GM18517 (cell line): Measurements from ENCODE around the gene BMP2K.

Experiments
- ATAC-seq: cut with Tn5 transposase; IDR thresholded peaks from one replicate; pipeline ENCODE4 v1.9.1; 2021; ENCODE audit warnings: mild to moderate bottlenecking, moderate library complexity; ENCODE audit not compliant: unreplicated experiment

The BMP2K gene

DNA sequence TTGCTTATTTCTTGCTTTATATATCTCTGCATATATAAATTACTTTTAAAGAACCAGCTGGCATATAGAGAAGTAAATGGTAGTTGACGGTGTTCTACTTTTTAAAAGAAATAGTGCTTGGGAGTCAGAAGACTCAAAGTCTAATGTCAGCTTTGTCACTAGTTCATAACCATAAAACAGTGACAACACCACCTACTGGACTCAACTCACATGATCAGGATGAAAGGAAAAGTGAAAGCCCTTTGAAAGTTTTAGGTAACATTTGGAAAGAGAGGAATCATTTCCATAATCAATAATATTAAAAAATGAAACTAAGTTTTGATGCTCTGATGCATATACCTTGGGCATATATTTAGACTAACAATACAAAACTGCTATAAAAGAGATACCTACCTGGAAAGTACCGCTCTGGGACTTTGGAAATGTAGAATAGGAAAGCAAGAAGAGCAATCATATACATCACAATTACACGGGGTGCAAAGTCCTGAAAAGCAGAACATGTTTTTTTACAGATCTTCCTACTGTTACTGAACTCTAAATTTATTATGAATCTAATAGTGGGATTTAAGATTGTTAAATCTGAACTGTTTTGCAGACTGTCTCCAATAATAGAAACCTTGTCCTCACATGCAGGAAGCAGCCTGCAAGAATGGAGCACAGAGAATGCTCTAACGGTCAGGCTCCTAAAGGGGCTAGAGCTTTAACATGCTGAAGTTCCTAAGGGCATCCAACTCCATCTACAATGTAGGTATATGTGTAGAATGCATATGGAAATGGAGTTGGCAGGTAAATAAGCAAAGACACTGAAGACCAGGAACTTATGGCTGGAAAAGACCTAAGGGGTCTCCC, 147.5 kb downstream of the BMP2K start:
- no peak for ATAC-seq

DNA sequence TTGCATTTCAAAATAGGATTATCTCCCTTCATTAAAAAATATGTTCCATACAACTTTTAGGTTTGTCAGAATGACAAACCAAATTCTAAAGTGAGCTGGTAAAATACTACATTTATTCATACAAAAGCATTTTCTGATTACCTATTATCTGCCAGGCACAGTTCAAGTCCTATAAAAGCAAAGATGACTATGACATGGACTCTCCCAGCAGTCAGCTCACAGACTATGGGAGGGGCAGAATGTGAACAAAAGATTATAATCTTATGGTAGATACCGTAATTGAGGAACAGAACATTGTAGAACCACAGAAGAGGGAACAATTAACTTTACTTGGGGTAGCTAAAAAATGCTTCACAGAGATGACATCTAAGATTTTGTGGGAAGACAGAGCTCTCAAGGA, 150.7 kb downstream of the BMP2K start:
- ATAC-seq = no peak

DNA sequence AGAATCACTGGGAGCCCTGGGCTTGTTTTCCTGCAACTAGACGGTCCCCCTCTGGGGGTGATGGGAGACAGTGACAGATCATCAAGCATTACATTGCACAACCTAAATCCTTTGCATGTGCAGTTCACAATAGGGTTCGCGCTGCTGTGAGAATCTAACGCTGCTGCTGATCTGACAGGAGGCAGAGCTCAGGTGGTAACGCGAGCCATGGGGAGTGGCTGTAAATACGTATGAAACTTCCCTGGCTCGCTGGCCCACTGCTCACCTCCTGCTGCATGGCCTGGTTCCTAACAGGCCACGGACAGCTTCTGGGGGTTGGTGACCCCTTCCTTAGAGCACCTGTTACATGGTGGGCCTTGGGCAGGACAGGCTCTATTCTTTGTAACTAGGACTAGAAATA, 152.7 kb downstream of the BMP2K start:
- ATAC-seq = no peak

DNA sequence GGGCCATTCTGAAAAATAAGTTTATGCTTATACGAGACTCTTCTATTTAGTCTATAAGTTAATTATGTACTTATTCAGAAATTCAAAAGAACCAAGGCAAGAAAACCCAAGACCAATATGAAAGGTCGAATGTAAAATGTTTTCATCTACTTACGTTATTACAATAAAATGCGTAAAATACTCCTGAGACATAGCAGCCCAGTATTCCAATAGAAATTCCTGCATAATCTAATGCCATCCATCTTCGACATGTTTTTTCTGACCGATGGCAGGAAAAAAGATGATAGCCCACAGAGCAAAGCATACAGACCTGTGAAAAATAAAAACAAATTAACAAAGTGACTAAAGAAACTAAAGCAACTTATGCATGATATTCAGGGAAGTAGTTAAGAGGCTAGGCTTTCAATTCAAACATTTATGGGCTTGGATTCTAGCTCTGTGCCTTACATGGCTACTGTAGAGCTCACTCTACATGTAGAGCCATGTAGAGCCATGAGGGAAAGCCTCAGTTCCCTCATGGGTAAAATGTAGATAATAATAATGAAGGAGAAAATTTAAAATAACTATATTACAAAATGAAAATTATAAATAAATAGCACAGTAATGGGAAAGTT, 154.0 kb downstream of the BMP2K start:
- ATAC-seq = no peak

DNA sequence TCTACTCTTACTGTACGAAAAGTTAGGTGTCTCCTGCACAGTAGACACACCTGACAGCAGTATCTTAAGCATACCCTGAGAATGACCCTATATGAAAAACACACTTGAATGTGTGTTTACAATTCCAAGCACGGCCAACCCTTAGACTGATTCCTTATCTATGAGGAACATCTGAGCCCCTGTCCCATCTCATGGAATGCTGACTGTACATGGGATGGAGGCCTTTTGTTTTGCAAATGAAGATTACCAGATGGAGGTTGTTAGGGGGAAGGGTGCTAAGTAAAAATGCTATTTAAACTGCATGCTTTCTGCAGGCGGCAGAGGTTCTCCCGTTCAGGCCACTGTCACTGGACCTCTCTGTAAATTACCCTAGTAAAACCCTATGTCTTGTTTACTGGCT, 160.8 kb downstream of the BMP2K start:
- ATAC-seq = no peak

DNA sequence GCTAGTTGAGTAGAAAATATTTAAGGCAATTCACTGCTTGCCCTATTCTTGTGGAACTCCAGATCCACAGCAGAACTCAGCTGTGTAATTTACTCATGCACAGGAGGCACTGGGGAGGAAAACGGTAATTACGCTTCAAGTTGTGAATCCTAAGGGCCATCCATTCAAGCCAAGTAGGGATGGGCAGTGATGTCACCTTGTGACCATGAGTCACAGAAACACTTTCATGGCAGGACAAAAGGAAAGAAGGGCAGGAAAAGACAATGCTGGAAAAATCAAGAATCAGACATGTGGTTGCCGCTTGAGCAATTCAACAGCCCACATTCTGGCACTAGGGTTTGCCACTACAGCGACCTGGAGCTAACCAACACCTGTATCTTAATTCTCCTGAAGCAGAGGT, 161.7 kb downstream of the BMP2K start:
- ATAC-seq = no peak

DNA sequence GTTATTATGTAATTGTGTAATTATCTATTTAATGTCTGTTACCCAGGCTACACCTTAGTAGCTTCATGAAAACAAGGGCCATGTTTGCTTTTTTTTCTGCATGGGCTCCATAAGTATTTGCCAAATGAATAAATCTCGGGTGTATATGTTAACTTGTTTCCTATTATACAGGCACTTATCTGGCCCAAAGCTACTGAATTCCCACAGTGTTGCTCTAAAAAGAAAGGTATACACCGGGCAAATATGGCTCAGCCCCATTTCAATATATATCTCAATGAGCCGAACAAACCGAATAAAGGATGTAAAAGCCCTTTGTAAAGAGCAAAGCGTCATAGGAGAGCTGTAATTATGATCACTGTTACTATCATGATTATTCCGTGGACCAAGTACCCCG, 162.3 kb downstream of the BMP2K start:
- ATAC-seq = no peak

DNA sequence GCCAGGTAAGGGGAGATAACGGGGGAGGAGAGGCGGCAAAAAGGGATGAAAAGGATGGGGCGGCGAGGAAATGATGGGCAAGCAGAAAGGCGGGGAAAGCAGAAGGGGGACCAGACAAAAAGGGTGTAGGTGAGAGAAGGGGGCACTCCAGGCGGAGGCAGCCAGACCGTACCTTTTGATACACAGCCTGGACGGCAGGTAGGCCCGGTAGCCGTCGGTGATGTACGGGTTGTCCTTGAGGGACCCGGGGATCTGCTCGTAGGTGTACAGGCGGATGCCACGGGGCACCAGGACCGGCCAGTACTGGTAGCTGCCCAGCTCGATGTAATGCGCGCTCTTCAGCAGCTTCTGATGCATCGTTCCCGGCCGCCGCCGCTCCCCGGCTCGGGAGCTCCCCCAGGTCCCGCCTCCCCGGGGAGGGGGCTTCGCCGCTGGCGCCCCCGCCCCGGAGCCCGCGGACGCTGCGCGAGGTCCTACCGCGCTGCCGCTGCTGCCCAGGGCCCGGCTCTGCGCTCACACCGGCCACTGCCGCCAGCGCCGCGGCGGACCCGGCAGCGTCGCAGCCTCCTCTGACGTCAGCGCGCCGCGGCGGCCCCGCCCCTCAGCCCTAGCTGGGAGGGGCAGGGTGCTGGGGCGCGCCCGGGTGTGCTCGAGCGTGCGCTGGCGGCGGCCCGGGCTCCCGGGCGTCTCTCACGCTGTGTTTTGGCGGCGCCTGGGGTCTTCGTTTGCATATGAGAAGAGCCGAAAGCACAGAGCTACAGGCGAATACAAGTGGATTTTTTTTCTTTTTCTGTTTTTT, 162.9 kb downstream of the BMP2K start, which contains the start of gene PAQR3:
PAQR3 (minus strand) TSS at position 571 of the 799 bp plus-strand sequence; CDS start at position 357, 214 bp downstream.
- peak; percentile 88 for ATAC-seq

DNA sequence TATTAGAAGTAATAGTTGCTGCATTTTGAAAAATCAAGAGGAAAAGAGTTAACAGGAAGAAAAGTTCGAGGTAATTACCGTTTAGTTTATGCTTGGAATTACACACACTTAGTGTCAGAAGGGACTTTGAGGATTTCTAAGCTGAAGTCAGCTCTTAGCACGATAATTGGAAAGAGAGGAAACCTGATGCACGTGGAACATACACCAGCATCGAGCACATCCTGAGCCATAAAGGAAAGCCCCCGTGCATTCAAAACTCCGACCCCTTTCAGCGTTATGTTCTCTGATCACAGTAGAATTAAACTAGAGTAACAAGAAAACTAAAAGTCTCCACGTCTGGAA, 163.5 kb downstream of the BMP2K start:
- peak; percentile 20 for ATAC-seq

DNA sequence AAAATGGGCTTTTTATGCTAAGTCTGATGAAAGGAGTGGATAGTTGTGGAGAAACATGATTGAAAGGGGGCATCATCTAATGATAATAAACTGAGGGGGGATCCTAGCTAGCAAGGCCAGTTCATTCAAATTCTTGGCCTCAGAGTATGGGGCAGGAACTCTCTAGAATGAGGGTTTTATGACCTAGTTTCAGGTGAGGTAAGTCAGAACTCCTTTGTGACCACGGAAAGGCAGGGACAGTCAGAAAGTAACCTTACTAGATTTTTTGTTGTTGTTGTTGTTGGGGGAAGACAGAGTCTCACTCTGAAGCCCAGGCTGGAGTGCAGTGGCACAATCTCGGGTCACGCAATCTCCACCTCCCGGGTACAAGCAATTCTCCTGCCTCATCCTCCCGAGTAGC, 164.6 kb downstream of the BMP2K start:
- no peak for ATAC-seq

DNA sequence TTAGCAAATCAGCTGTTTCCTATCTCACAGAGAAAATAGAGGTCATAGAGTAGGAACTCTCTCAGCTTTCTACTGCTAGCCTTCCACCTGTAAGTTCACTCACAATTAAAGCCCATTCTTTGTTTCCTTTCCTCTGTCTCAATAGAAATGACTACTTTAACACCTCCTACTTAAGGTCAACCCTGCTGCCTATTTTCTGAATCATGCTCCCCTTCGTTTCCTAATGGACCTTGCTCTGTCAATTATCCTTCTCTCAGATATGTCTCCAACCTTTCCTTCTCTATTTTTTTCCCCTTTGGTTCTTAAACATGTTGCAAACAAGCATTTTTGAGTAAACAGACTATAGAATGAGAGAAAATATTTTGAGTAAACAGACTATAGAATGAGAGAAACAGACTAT, 168.2 kb downstream of the BMP2K start:
- no peak for ATAC-seq

DNA sequence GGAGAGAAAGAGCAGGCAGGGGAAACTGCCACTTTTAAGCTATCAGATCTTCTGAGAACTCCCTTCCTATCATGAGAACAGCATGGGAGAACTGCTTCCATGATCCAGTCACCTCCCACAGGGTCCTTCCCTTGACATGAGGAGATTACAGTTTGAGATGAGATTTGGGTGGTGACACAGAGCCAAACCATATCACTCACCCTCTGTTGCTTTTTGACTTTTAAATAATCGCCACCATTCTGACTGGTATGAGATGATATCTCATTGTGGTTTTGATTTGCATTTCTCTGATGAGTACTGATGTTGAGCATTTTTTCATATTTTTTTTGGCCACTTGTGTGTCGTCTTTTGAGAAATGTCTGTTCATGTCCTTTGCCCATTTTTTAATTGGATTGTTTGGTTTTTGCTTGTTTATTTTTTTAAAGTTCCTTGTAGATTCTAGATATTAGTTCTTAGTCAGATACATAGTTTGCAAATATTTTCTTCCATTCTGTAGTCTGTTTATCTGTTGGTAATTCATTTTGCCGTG, 169.6 kb downstream of the BMP2K start:
- no peak for ATAC-seq

DNA sequence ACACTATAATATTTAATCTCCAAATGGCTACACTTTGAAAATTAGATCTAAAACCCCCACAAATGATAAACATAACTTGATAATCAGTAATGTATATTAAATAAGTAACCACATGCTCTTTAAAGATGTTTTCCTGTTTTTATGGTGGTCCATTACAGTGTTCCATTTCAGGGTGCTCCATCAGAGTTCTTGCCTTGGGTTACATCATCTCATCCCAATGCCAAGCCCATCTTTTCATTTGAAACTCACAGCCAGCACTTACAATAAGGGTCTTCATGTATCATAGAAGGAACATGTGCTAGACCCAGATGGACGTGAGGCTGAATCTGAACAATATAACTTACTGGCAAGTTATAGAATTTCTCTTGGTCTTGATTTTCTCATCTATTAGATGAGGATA, 173.6 kb downstream of the BMP2K start:
- ATAC-seq = no peak

DNA sequence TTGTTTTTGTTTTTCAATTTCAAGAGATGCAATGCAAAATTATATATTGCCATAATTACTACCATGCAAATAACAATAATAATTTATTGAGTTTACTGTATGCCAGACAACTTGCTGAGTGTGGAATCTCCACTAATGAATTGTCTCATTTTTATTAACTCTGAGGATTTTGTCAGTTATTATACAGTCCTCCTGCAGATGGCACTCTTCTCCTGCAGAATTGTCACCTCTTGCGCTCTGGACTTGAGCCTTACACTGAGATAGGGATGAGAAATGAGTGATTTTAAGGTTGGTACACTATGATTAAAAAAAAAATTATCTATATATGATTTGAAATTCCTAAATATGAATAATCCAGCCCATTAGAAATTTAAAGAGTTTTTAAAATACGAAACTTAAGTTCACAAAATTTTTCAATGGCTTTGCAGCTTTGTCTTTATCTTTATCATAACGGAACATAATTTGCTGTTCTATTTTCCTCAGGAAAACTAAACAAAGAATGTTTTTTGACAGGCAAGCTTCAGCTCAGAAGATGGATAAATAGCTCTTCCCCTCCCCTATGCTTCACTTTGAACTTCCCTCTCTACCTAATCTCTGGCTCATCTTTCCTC, 175.8 kb downstream of the BMP2K start:
- peak; percentile 84 for ATAC-seq

DNA sequence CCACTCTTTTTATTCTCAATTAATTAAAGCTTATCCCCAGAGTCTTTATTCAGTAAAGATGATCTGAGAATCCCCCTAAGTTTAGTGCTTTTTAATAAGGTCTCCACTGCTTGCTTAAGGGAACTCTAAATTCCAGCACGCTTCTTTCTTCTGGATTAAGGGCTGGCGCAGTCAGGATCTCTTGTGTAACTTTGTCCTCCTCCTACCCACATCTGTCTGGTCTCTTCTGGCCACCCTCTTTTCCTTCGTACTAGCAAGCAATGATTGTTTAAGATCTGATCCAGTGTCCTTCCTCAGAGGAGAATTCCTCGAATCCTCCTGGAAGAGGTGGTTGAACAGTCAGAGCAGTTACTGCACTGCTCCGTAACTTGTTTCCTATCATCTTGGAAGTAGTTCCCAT, 177.1 kb downstream of the BMP2K start:
- ATAC-seq = no peak

DNA sequence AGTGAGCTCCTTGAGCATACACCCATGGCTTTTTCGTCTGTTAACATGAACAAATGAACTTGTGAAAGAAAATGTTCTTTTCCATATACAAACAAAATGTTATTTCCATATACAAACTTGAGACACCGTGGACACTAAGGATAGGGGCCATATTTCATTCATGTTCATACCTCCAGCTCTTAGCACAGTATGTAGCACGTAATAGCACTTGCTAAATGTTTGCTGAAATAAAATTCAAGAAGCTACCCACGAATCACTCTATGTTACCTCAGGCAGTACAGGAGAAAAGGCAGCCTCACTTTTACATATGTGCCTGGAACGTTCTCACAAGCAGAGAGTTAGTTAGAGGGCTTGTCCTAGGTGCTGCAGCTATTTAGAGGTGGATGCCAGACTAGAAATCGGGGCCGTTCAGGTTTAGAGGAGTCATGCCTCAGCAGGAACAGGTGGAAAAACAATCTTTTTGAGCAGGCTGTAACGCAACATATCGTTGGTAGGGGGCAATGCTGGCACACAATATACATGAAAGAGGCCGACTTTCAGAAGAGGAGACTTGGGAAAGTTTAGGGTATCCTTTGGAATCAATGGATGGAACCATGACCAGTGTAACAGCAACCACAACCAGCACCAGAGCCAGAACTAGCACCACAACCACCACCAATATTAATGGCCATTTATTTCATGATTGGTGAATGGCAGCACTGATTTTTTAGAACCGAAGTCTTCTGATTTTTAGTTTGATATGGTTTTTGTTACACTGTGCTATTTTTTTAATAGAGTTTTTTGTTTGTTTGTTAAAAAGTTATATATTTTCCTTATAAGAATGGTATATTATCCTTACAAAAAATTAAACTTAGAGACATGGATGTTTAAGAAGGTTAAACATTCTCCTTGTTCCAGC, 177.9 kb downstream of the BMP2K start:
- ATAC-seq = no peak

DNA sequence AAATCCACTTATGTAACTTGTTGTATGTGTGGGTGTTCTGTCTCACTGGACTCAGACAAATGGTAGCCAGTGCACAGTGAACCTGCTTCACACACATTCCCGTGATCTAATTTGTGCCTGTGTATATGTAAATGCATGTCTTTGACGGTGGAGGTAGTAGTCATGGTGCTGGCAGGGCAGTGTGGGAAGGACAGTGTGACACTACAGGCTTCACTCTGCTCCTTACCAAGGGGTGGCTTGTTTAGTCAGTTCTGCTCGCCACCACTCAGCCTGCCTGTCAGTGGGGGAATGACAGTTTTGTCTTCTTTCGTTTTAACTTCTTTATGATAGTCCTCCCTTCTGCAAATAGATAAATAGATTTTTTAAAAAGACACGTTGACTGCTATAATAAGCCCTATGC, 180.8 kb downstream of the BMP2K start:
- ATAC-seq = no peak

DNA sequence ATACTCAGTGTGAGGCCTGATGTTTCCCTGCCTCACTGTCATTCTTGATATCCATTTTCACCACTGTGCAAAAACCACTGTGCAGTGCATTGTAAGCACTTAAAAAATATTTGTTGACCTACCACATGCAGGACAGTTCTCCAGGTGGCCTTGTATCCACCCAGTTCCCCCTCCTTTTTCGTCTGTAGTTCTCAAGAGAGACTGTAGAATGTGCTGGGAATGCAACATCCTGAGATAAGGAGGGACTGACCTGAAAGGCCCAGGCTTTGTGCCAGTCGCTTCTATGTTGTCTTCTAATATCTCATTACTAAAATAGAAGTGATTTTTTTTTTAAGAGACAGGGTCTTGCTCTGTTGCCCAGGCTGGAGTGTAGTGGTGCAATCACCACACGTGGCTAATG, 184.8 kb downstream of the BMP2K start:
- no peak for ATAC-seq
